ENCODE results near the gene WWC2. TPM values are rescaled to one million over a fixed set of nuclear protein-coding genes. Genes with fewer than 3 reads are reported as not detected.

Gene WWC2
- total RNA-seq, 1 donor from 2014 or later, result 34.4 TPM

- ATAC-seq (ENCODE audit: poor library complexity), result peak; percentile 98
- intact Hi-C loops (cut with DNase I), result loop anchor here (5.0 kb wide), 1 partner anchor 325 kb away; no protein-coding TSS in a partner anchor
- DNase-seq, result peak; percentile 84
Observed at GRCh38 chr4:183261953-183262775, 163.1 kb downstream of the WWC2 start.

GRCh38 chr4:183262776-183263100 is 163.7 kb downstream of the WWC2 start:
- no peak for DNase-seq
- intact Hi-C loops (cut with DNase I), result loop anchor here (5.0 kb wide), 1 partner anchor 325 kb away; no protein-coding TSS in a partner anchor
- ATAC-seq (ENCODE audit: poor library complexity), result no peak

GRCh38 chr4:183263787-183264386 is 164.8 kb downstream of the WWC2 start:
- no peak for DNase-seq
- ATAC-seq (ENCODE audit: poor library complexity), result no peak
- intact Hi-C loops (cut with DNase I), result loop anchor here (5.0 kb wide), 1 partner anchor 327 kb away; no protein-coding TSS in a partner anchor

- DNase-seq, result no peak
- no peak for ATAC-seq (ENCODE audit: poor library complexity)
- intact Hi-C loops (cut with DNase I), result loop anchor here (5.0 kb wide), 1 partner anchor 327 kb away; no protein-coding TSS in a partner anchor
Observed at GRCh38 chr4:183264614-183265013, 165.6 kb downstream of the WWC2 start.

- no peak for DNase-seq
- intact Hi-C loops (cut with DNase I), result no loop called here
Observed at GRCh38 chr4:183266371-183266770, 167.3 kb downstream of the WWC2 start.

GRCh38 chr4:183268556-183268955 is 169.5 kb downstream of the WWC2 start:
- ATAC-seq (ENCODE audit: poor library complexity) (no peak), DNase-seq (no peak)
- intact Hi-C loops (cut with DNase I), result no loop called here

More at GRCh38 chr4:183266371-183266770, 167.3 kb downstream of the WWC2 start:
- ATAC-seq (ENCODE audit: poor library complexity), result no peak

- intact Hi-C loops (cut with DNase I), result no loop called here
- ATAC-seq (ENCODE audit: poor library complexity) (no peak), DNase-seq (no peak)
Observed at GRCh38 chr4:183272384-183272783, 173.3 kb downstream of the WWC2 start.

- DNase-seq (no peak), ATAC-seq (ENCODE audit: poor library complexity) (no peak)
- intact Hi-C loops (cut with DNase I), result no loop called here
Observed at GRCh38 chr4:183276106-183276505, 177.0 kb downstream of the WWC2 start.

GRCh38 chr4:183284258-183284785 is 185.3 kb downstream of the WWC2 start:
- no peak for ATAC-seq (ENCODE audit: poor library complexity)
- intact Hi-C loops (cut with DNase I), result no loop called here
- DNase-seq, result no peak

- ATAC-seq (ENCODE audit: poor library complexity) (no peak), DNase-seq (no peak)
- intact Hi-C loops (cut with DNase I), result no loop called here
Observed at GRCh38 chr4:183284965-183285364, 185.9 kb downstream of the WWC2 start.

GRCh38 chr4:183285886-183286285 is 186.8 kb downstream of the WWC2 start:
- intact Hi-C loops (cut with DNase I), result no loop called here
- DNase-seq (no peak), ATAC-seq (ENCODE audit: poor library complexity) (no peak)

- DNase-seq (no peak), ATAC-seq (ENCODE audit: poor library complexity) (no peak)
- intact Hi-C loops (cut with DNase I), result no loop called here
Observed at GRCh38 chr4:183286590-183287308, 187.7 kb downstream of the WWC2 start.

GRCh38 chr4:183287309-183287659 is 188.2 kb downstream of the WWC2 start:
- no peak for ATAC-seq (ENCODE audit: poor library complexity)
- intact Hi-C loops (cut with DNase I), result no loop called here
- no peak for DNase-seq

GRCh38 chr4:183287677-183288076 is 188.6 kb downstream of the WWC2 start:
- intact Hi-C loops (cut with DNase I), result no loop called here
- DNase-seq (no peak), ATAC-seq (ENCODE audit: poor library complexity) (no peak)

- intact Hi-C loops (cut with DNase I), result no loop called here
- DNase-seq, result no peak
- no peak for ATAC-seq (ENCODE audit: poor library complexity)
Observed at GRCh38 chr4:183288955-183289354, 189.9 kb downstream of the WWC2 start.

GRCh38 chr4:183289688-183290087 is 190.6 kb downstream of the WWC2 start:
- DNase-seq, result no peak
- no peak for ATAC-seq (ENCODE audit: poor library complexity)
- intact Hi-C loops (cut with DNase I), result no loop called here

GRCh38 chr4:183291070-183291469 is 192.0 kb downstream of the WWC2 start:
- intact Hi-C loops (cut with DNase I), result no loop called here
- ATAC-seq (ENCODE audit: poor library complexity), result no peak
- no peak for DNase-seq

GRCh38 chr4:183295711-183296110 is 196.7 kb downstream of the WWC2 start:
- ATAC-seq (ENCODE audit: poor library complexity) (no peak), DNase-seq (no peak)

GRCh38 chr4:183297675-183298074 is 198.6 kb downstream of the WWC2 start:
- ATAC-seq (ENCODE audit: poor library complexity) (no peak), DNase-seq (no peak)
- intact Hi-C loops (cut with DNase I), result no loop called here

More at GRCh38 chr4:183295711-183296110, 196.7 kb downstream of the WWC2 start:
- intact Hi-C loops (cut with DNase I), result no loop called here

All from Right ventricle myocardium superior (tissue), 1 donor.